Upper lobe of left lung (tissue), 4 donors: ENCODE measurements around the gene EEF2.

Experiments
- EP300 ChIP-seq, 4 donors: sonication (generic); formaldehyde crosslinking; IDR thresholded peaks; one replicate each; pipeline ENCODE4 v1.5.1; 2017; ENCODE audit warnings: antibody characterized with exemption in 4 of 4, control low read depth in 2 of 4
- POLR2A ChIP-seq, 4 donors: fragments of 450-650 bp; IDR thresholded peaks; one replicate each; pipeline ENCODE4 v1.5.1; 2016 to 2017; ENCODE audit warnings: antibody characterized with exemption in 4 of 4, mild to moderate bottlenecking in 2 of 4
- TF ChIP-seq, protein P1 (sequence below), 6 experiments: fragments of 450-650 bp in 4 of 6; fragments of 200-600 bp in 2 of 6; sonication (generic) in 2 of 6; IDR thresholded peaks; one replicate each; pipeline ENCODE4 v1.5.1; 2016 to 2019; ENCODE audit warnings: antibody characterized with exemption in 6 of 6

DNA sequence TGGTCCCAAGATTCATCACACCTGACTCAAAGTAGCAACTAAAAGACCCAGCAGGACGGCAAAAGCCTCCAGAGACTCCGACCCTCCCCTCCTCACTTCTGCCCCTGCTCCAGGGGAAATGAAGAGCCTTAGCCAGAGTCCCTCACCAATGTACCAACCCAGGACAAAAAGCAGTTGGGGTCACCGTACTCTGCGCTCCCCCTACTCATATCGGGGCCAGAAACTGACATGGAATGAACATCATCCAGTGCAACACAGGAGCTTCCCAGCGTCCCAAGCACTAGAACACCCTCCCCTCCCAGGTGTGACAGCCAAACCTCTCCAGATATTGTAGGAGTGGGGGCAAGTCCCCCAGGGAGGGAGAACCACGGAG, 1.7 kb downstream of the EEF2 start:
- TF ChIP-seq, protein P1, sequence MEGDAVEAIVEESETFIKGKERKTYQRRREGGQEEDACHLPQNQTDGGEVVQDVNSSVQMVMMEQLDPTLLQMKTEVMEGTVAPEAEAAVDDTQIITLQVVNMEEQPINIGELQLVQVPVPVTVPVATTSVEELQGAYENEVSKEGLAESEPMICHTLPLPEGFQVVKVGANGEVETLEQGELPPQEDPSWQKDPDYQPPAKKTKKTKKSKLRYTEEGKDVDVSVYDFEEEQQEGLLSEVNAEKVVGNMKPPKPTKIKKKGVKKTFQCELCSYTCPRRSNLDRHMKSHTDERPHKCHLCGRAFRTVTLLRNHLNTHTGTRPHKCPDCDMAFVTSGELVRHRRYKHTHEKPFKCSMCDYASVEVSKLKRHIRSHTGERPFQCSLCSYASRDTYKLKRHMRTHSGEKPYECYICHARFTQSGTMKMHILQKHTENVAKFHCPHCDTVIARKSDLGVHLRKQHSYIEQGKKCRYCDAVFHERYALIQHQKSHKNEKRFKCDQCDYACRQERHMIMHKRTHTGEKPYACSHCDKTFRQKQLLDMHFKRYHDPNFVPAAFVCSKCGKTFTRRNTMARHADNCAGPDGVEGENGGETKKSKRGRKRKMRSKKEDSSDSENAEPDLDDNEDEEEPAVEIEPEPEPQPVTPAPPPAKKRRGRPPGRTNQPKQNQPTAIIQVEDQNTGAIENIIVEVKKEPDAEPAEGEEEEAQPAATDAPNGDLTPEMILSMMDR (IDR thresholded peaks at IDR 0.05) = no peak
- TF ChIP-seq POLR2A (IDR thresholded peaks at IDR 0.05) = no peak
- no peak for TF ChIP-seq EP300 (IDR thresholded peaks at IDR 0.05)
